GF-D8 (cell line): ENCODE results near the gene DENND1A.
"Not testable (repeated sequence)": the region's sequence is repeated elsewhere in the genome, so short reads cannot be mapped to it uniquely, and the experiment has no call there.

Source experiments
- DNase-seq: peaks from one replicate; lab custom pipeline; 2025; lab: John Stamatoyannopoulos, UW

The DENND1A gene

GRCh38 chr9:123335193-123335985 lies 594.5 kb downstream of the DENND1A start:
- no peak for DNase-seq

GRCh38 chr9:123334639-123335038 lies 595.3 kb downstream of the DENND1A start:
- DNase-seq, result no peak

DNA sequence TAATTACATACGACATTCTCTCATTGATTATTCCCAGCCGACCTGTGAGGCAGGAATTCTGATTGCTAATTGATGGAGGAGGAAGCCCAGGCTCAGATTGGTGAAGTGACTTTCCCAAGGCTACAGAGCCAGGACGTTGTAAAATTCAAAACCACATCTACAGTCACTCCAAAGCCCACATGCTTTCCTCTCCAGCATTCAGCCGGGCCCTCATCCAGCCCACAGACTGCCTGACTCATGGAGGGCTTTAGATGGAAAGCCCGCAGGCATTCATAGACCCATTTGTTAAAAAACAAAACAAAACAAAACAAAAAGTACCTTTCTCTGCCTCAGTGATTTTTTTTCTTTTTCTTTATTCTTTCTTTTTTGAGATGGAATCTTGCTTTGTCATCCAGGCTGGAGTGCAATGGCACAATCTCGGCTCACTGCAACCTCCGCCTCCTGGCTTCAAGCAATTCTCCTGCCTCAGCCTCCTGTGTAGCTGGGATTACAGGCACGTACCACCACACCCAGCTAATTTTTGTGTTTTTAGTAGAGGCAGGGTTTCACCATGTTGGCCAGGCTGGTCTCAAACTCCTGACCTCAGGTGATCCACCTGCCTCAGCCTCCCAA lies 596.8 kb downstream of the DENND1A start:
- DNase-seq, result not testable (repeated sequence)

GRCh38 chr9:123331346-123332060 lies 598.4 kb downstream of the DENND1A start:
- DNase-seq, result no peak
